ENCODE results near the gene GFPT1.
"Not testable (repeated sequence)": the region's sequence is repeated elsewhere in the genome, so short reads cannot be mapped to it uniquely, and the experiment has no call there.

The GFPT1 gene

GRCh38 chr2:69386789-69387734, at the start of gene GFPT1:
Gene GFPT1 (minus strand): TSS chr2:69387227. CDS start chr2:69387071, 156 bp downstream.
- DNase-seq = peak; percentile 78

- DNase-seq = no peak
Observed at GRCh38 chr2:69436596-69436937, 49.5 kb upstream of the GFPT1 start.

- DNase-seq = no peak
Observed at GRCh38 chr2:69434753-69435152, 47.7 kb upstream of the GFPT1 start.

GRCh38 chr2:69429491-69430183, 42.6 kb upstream of the GFPT1 start:
- DNase-seq = no peak

GRCh38 chr2:69428981-69429380, 42.0 kb upstream of the GFPT1 start:
- no peak for DNase-seq

- DNase-seq = no peak
Observed at GRCh38 chr2:69424419-69424818, 37.4 kb upstream of the GFPT1 start.

- DNase-seq = no peak
Observed at GRCh38 chr2:69422198-69422597, 35.2 kb upstream of the GFPT1 start.

- not testable (repeated sequence) for DNase-seq
Observed at GRCh38 chr2:69419111-69419510, 32.1 kb upstream of the GFPT1 start.

- DNase-seq = no peak
Observed at GRCh38 chr2:69416147-69416546, 29.1 kb upstream of the GFPT1 start.

- no peak for DNase-seq
Observed at GRCh38 chr2:69411120-69411519, 24.1 kb upstream of the GFPT1 start.

- DNase-seq = no peak
Observed at GRCh38 chr2:69405306-69405705, 18.3 kb upstream of the GFPT1 start.

- DNase-seq = no peak
Observed at GRCh38 chr2:69400121-69400520, 13.1 kb upstream of the GFPT1 start.

- DNase-seq = no peak
Observed at GRCh38 chr2:69397234-69397633, 10.2 kb upstream of the GFPT1 start.

- no peak for DNase-seq
Observed at GRCh38 chr2:69395866-69396265, 8.8 kb upstream of the GFPT1 start.

- no peak for DNase-seq
Observed at GRCh38 chr2:69393963-69394362, 6.9 kb upstream of the GFPT1 start.

- DNase-seq = no peak
Observed at GRCh38 chr2:69390471-69390870, 3.4 kb upstream of the GFPT1 start.

- no peak for DNase-seq
Observed at GRCh38 chr2:69390001-69390400, 3.0 kb upstream of the GFPT1 start.

- DNase-seq = no peak
Observed at GRCh38 chr2:69389271-69389670, 2.2 kb upstream of the GFPT1 start.

GRCh38 chr2:69387770-69388481, 899 bp upstream of the GFPT1 start:
- DNase-seq = no peak

- DNase-seq = no peak
Observed at GRCh38 chr2:69386360-69386759, 667 bp downstream of the GFPT1 start.

GRCh38 chr2:69385443-69386151, 1.4 kb downstream of the GFPT1 start:
- no peak for DNase-seq

GRCh38 chr2:69384618-69385081, 2.4 kb downstream of the GFPT1 start:
- DNase-seq = no peak

Data from NCI-H2029 (cell line).